Midbrain (tissue), 1 donor: ENCODE measurements around the gene CLCNKB.

Source experiments
- DNase-seq: peaks from one replicate; lab custom pipeline; 2025; lab: John Stamatoyannopoulos, UW

Gene CLCNKB

GRCh38 chr1:16095447-16095846 is 51.9 kb downstream of the CLCNKB start:
- DNase-seq, result no peak

GRCh38 chr1:16099412-16099811 is 55.8 kb downstream of the CLCNKB start:
- no peak for DNase-seq

GRCh38 chr1:16101623-16102022 is 58.0 kb downstream of the CLCNKB start:
- no peak for DNase-seq
